ENCODE results near the gene PNISR.
A peak's percentile ranks its signal among the peaks of the same experiment; 100 is the strongest.
"Not testable (repeated sequence)": the region's sequence is repeated elsewhere in the genome, so short reads cannot be mapped to it uniquely, and the experiment has no call there.

The PNISR gene, protein sequence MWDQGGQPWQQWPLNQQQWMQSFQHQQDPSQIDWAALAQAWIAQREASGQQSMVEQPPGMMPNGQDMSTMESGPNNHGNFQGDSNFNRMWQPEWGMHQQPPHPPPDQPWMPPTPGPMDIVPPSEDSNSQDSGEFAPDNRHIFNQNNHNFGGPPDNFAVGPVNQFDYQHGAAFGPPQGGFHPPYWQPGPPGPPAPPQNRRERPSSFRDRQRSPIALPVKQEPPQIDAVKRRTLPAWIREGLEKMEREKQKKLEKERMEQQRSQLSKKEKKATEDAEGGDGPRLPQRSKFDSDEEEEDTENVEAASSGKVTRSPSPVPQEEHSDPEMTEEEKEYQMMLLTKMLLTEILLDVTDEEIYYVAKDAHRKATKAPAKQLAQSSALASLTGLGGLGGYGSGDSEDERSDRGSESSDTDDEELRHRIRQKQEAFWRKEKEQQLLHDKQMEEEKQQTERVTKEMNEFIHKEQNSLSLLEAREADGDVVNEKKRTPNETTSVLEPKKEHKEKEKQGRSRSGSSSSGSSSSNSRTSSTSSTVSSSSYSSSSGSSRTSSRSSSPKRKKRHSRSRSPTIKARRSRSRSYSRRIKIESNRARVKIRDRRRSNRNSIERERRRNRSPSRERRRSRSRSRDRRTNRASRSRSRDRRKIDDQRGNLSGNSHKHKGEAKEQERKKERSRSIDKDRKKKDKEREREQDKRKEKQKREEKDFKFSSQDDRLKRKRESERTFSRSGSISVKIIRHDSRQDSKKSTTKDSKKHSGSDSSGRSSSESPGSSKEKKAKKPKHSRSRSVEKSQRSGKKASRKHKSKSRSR

DNA sequence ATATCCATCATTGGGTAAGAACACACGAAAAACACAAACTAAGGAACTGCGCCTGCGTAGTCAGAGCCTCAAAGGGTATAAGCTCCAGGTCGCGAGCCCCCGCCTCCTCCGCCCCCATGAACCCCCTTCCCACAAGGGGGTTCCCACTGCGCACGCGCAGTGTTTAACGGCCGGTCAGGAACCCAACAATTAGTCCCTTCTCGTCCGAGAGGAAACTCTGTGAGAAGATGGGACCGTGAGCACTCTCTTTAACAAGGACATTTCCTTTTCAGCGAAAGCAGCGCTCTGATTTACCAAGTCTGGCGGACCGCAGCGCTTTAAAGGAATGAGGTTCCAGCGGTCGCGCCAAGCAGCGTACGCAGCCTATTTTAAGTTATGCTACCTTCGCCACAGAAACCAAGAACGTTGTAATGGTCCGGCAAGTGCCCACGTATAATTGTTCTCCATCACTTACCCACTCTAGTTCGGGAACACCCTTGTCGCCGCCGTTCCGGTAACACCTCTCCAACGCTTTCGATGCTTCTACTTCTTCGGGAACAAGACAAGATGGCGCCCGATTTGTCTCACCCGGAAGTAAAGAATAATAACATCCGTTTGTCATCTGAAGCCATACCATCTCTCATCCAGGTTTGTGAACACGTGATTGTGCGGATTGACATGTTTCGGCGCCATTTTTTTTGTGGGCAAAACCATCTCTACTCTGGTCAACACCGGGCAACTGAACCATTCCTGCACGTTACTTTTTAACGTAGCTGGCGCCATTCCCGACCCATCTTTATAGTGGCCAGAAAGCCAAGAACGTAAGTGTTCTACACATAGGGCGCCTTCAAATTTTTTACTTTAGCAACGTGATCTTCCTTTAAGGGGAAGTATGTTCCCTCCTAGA is at the start of gene PNISR:
Gene PNISR (minus strand): TSS at position 548 of the 886 bp plus-strand sequence. CDS start 10,649 bp downstream, outside the sequence.
- DNase-seq = peak; percentile 97

DNA sequence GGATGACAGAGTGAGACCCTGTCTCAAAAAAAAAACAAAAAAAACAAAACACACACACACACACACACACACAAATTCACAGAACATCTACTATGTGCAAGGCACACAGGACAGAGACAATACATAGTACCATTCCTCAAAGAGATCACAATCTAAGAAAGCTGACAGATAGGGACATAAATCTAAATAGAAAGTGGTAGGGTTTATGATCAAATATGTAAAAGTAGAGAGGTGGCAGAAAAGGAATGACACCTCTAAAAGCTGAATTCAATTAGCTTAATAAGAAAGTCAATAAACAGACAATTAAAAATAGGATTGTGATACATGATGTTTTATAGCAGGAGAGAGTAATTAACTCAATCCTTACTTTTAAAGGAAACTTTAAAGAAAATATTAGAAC is 48.6 kb upstream of the PNISR start:
- DNase-seq = no peak

DNA sequence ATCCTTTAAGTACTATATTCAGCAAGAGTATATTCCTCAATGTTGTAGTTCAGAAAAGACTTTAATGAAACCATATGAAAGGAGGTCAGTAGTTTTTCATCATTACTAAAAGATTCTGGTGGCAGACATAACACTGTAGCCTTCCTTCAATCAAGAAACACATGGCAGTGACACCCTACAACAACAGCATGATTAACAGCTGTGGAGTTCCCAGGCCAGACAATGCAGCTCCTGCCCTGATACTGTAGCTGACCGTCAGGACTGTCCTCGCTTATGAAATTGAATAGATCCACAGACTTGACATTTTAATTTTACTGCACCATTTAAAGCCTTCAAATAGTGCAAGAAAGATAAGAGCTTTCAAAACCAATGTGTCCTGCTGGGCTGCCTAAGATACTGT is 46.5 kb upstream of the PNISR start:
- DNase-seq = no peak

DNA sequence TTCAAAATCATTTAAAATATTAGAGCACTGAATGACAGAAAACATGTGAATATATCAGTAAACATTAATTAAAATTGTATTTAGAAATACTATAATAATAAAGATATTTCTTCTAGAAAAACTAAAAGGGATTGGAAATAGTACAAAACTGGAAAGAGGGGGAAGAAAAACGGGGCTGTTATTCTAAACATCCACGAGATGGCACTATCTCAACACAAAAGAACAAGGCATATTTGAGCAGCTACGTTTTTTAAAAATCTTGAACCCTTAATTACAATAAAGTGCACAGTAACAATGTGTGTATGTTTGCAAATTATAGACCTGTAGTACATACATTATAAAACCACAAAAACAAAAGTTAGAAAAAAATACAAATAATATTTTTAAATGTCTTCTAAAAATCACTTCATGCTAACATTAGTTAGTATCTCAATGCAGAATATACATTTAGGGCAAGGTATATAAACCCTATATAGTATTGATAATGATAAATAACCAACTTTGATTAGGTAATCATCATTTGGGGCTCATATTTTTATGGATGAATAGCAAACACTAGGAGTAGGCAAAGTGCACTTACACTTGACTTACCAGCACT is 42.5 kb upstream of the PNISR start:
- DNase-seq = peak; percentile 14

DNA sequence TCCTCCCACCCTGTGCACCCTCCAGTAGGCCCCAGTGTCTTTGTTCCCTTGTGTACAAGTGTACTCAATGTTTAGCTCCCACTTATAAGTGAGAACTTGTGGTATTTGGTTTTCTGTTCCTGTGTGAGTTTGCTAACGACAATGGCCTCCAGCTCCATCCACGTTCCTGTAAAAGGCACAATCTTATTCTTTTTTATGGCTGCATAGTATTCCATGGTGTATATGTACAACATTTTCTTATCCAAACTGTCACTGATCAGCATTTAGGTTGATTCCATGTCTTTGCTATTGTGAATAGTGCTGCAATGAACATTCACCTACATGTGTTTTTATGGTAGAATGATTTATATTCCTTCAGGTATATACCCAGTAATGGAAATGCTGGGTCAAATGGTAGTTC is 34.0 kb upstream of the PNISR start:
- not testable (repeated sequence) for DNase-seq

DNA sequence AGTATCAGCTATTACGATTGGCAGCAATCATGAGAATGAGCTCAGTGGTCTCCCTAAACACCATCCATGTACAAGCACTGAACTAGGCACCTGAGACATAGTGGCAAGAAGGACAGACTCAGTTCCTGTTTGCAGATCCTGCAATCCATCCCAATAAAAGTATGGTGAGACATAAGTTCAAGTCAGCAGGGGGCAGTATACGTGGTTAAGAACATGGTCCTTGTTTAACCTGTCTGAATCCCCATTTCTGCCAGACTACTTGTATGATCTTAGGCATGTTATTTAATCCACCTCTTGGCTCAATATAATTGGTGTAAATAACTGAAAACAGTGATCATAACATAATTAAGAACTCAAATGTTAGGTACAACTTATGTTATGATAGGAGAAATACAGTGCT is 33.2 kb upstream of the PNISR start:
- DNase-seq = peak; percentile 1

DNA sequence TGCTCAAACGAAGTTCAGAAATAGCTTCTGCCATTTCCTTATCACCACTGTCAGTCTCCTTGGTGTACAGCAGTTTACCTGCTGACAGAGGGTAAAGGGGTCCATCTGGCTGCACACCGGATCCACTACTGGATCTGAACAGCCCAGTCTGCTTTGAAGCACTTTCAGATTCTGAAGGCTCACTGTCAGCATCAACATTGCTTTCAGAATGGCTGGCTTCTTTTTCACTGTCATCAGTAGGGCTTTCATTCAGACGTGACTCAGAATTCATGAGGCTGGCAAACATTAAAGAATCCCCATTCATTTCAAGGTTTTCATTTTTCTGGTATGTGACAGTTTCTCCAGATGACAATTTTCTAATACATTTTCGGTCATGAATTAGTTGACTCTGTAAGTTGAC is 21.0 kb upstream of the PNISR start:
- DNase-seq = no peak

DNA sequence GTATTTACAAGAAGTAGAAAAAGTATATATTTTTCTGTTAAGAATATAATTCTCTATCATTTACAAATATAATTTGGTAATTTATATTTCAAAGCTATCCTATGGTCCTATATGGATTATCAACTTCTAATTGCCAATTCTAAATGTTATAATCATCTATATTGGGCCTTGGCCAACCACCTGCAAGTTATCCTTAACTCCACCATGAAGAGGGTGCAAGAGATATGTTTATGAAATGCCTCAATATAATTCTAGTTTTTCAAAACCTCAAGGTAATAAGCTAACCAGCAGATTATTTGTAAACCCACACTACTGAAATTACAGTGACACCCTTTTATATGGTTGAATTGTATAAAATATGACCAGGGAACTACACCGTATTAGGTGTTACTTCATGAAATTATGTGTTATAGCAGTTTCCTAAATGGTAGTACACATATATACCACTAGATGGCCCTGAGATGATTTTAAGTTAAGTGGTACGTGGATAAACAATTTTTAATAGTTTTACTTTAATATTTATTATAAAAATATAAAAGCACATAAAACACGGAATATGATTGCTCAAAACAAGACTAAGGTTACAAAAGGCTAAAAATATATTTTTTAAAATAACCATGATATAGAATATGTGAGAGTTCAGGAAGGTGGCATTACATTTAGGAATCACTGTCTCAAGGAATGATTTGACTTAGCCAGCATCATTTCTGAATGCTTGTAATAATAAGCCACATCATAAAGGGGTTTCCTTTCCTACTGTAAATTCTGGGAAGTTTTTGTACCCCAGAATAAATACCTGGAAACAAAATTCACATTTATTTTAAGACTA is 9.8 kb upstream of the PNISR start:
- no peak for DNase-seq

DNA sequence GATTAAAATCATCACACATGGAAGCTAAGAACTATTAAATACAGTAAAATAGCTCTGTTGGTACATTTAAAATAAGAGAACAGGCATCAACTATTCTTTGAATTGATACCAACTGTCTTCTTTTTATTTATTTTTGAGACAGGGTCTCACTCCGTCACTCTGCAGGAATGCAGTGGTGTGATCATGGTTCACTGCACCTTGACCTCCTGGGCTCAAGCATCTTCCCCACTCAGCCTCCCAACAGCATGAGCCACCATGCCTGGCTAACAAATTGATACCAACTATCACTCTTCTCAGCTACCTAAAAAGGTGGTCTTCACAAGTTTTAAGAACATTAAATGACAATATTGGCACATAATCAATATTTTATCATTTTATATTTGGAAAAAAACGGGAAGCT is 7.8 kb upstream of the PNISR start:
- DNase-seq = no peak

DNA sequence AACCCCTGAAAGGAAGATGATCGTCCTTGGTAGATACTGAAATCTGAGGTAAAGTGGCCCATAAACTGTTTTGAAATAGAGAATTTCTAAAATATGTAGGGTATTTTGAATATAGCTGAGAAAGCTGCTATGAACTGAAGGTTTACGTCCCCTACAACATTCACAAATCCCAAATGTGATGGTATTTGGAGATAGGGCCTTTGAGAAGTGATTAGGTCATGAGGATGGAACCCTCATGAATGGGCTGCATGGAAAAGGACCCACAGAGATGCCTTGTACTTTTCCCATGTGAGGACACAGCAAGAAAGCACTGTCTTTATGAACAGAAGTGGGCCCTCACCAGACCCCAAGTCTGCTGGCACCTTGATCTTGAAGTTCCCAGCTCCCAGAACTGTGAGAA is 6.8 kb upstream of the PNISR start:
- DNase-seq = no peak

DNA sequence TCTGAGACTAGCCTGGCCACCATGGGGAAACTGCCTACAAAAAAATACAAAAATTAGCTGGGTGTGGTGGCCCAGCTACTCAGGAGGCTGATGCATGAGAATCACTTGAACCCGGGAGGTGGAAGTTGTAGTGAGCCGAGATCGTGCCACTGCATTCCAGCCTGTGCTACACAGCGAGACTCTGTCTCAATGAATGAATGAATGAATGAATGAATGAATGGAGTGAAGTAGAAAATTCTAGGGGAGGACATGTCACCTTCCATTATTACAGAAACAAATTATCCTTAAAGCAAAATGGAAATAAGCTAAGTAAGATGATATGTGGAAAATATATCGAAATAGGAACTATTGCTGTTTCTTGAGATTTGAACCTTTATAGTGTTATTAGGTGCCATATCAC is 2.9 kb upstream of the PNISR start:
- no peak for DNase-seq

DNA sequence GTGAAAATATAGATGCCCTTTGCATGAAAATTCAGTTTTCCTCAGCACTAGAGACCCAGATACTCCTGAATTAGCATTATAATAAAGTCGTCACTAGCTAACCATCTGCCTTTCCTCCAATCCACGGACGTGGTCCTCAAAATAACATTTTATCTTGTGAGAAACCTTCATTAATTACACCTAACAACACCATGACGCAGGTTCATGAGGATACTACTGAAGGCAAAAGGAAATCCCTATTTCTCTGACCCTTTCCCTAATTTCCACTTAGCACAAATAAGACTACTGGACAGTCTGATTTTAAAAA is 1.3 kb upstream of the PNISR start:
- no peak for DNase-seq

DNA sequence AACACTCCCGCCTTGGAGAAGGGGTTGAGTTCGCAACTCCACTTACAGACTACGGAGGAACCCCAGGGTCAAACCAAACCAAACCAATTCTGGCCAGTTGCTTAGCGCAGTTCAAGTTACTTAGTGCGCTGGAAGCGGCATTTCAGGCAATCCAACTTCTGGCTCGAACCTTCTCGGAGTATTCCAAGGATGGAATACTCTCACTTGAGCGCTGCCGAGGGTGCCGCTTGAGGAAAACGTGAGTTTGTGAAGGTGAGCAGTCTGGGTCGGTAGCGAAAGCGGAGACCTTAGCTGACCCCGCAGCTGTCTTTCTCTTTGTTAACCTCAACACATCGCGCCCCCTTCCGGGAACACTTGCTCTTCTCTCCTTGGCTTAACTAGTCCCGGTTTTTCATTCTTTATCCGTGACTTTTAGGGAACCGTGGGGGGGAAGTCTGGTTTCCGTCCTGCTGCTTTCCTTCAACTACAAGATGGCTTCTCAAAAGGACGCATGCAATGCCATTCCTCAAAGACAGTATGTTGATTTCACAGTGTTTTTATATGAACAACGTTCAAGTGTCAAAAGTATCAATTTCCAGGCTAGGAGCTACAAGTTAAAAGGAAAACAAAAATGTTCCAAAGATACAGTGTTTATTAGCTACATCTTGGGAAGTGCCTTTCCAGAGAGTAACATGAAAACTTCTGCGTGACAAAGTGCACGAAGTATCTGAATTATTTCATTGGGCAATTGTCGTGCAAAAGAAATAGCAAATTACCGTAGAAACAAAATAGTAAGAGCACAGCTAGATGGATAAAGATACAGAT is 741 bp upstream of the PNISR start:
- peak; percentile 93 for DNase-seq

DNA sequence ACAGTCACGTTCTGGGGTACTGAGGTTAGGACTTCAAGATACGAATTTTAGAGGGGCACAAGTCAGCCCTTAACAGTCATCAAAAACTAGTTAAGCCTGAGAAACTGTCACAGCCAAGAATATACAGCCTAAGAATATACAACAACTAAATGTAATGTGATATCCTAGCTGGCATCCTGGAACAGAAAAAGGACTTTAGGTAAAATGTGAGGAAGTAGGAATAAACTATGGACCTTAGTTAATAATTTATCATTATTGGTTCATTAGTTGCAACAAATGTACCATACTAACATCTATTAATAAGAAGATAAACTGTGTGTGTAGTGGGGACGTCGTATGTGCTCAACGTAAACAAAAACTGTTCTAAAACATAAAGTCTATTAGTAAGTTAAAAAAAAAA is 1.1 kb downstream of the PNISR start:
- DNase-seq = no peak

DNA sequence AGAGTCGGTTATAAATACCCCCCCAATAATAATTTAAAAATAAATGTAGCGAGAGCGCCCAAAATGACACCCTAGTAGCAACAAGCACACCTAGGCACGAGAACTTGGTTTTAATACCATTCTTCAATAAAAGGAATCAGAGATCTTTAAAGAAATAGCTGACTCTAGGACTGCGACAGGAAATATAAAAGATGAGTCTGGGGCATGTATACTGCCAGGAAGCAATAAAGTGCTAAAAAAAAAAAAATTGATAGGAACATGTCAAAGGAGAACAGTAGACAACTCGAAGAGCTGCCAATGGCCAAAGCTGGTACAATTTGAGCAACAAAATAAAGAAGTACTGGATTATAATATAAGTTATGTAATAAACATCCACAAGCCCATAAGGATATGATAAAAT is 2.2 kb downstream of the PNISR start:
- DNase-seq = no peak

DNA sequence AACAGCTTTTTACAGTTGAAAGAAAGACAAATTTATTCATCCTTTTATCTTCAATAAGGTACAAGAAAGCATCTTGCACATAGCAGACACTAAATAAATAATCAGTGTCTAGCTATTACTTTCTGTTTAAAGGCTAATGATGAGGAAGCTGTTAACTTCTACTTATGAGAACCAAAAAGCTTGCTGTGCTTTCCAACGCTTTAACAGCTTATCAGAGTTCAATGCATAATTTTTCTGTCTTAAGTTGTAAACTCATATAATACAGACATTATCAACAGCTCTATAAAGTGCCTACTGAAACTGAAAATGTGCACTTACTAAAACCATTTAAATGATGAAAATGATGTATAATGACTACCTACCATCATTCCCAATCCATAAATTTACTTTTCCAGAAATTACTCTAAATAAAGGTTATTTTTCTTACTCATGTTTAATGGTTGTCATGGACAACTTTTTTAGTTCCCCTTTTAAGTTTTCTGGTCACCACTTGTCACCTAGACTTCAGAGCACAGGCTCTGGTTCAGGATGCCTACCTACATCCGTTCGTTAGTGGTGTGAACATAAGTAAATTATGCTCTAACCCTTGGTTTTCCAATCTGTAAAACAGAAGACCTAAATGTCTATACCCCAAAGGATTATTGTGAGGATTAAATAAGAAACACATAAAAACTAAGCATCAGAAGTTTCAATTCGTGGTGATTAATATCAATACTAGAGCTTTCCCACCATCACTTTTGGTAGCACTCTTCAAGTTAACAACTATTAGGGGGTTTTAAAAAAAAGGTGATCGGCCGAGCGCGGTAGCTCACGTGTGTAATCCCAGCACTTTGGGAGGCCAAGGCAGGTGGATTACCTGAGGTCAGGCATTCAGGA is 8.0 kb downstream of the PNISR start:
- DNase-seq = no peak

DNA sequence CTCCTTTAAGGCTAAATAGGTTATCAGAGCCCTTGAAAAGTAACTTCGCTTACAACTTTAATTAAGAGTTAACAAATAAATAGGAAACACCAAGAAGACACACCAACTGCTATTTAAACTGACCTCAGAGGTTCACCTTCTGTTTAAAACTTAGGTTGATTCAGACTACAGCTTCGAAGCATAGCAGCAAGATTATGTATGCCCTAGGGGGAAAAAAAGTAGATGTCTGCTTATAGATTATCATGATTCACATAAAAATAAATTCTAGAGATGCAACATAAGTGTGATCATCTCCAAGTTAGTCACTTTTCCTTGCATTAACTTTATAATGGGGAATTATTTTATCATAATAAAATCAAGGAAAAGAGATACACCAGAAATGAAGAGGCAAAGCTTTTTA is 8.9 kb downstream of the PNISR start:
- DNase-seq = no peak

DNA sequence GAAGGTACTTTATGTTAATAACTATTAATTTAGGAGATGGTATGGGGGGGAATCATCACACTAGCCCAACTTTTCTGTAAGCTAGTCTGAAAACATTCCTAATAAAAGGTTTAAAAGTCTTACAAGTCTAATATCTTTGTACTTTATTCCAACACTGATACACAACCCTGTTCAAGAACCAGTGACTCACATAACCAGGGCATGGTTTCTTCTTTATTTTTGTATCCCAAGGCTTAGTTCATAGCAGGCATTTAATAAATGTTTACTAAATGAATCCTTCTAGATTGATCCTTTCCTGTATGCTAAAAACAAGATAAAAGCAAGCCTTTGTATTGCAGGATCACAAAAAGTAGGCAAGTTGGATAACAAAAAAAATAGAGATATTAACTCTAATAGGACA is 9.7 kb downstream of the PNISR start:
- no peak for DNase-seq

DNA sequence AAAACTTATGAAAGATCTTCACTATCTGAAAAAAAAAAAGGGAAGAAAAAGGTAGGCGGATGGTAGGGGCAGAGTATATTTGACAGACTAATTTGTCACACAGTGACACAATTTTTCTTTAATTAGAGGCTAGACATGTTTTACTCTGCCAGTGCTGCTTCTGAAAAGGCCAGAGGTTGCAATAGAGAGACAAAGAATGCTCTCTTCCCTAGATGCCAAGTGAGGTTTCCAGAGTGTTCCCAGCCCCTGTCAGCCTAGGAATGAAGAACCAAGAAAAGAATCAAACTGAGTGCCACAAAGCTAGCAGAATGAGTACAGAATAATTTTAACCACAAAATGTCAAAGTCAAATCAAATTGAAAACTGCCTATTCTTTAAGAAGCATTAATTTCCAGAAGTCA is 13.0 kb downstream of the PNISR start:
- DNase-seq = no peak

DNA sequence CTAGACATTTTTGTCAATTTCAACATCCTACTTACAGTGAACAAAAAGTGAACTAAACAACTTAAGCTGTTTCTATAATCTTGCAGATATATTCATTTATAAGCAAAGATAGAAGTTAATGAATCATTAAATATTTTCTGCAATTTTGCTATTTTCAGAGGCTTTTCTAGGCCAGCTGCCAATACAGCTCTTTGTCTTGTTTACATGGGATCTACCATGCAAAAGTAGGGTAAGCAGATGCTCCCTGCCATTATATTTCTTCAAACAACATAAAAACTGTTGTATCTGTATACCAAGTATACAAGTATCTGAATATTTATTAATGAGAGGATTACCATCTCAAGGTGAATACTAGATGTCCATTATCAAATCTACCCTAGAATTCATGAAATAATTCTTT is 15.4 kb downstream of the PNISR start:
- DNase-seq = no peak

All from NCI-H526 treated with DMSO at 0.1 percent for 48 hours (cell line).